HEK293T (cell line): ENCODE data around the gene TNKS2.

Experiments used
- ARNT ChIP-seq: fragments of 450-650 bp; IDR thresholded peaks from 2 replicates; pipeline ENCODE4 v1.6.1; 2017; ENCODE audit warnings: mild to moderate bottlenecking
- BHLHE40 ChIP-seq: fragments of 450-650 bp; IDR thresholded peaks from 2 replicates; pipeline ENCODE4 v1.6.1; 2016; ENCODE audit warnings: mild to moderate bottlenecking, moderate library complexity, borderline replicate concordance
- ELF4 ChIP-seq: fragments of 450-650 bp; IDR thresholded peaks from 2 replicates; pipeline ENCODE4 v1.6.1; 2017; ENCODE audit warnings: antibody characterized with exemption
- FOXA1 ChIP-seq: fragments of 450-650 bp; IDR thresholded peaks from 2 replicates; pipeline ENCODE4 v1.6.1; 2016; ENCODE audit warnings: mild to moderate bottlenecking
- HDGF ChIP-seq: fragments of 450-650 bp; IDR thresholded peaks from 2 replicates; pipeline ENCODE4 v1.6.1; 2017; ENCODE audit warnings: antibody characterized with exemption, borderline replicate concordance
- L3MBTL2 ChIP-seq: fragments of 450-650 bp; conservative IDR thresholded peaks from 2 replicates; pipeline ENCODE4 v1.6.1; 2016; ENCODE audit warnings: mild to moderate bottlenecking
- LEF1 ChIP-seq: fragments of 450-650 bp; IDR thresholded peaks from 2 replicates; pipeline ENCODE4 v1.6.1; 2017; ENCODE audit warnings: mild to moderate bottlenecking, borderline replicate concordance
- NFRKB ChIP-seq: fragments of 450-650 bp; IDR thresholded peaks from 2 replicates; pipeline ENCODE4 v1.6.1; 2016; ENCODE audit warnings: mild to moderate bottlenecking, moderate library complexity
- SUZ12 ChIP-seq: fragments of 450-650 bp; IDR thresholded peaks from 2 replicates; pipeline ENCODE4 v1.6.1; 2016; ENCODE audit warnings: mild to moderate bottlenecking
- TARDBP ChIP-seq: fragments of 450-650 bp; IDR thresholded peaks from 2 replicates; pipeline ENCODE4 v1.6.1; 2016
- ZNF384 ChIP-seq: fragments of 450-650 bp; IDR thresholded peaks from 2 replicates; pipeline ENCODE4 v1.6.1; 2016

DNA sequence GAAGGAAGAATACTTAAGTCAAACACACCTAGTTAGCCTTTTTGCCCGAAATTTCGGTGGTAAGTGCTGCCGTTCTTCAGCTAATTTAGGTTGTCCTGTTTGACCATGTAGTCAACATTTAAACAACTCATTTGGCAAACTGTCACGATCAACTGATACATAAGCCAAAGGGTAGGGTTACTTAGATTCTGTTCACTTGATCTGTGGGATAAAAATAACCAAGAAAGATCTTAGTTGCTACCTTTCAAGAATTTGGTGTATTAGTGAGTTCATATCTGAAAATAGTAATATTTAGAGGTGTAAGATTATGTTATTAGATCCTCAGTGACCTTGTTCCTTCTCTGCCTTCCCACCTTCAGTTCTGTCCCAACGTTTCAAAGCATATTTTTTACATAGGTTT, 2.0 kb downstream of the TNKS2 start:
- TF ChIP-seq HDGF (no peak), ZNF384 (no peak), ARNT (no peak), FOXA1 (no peak), NFRKB (no peak), L3MBTL2 (no peak), TARDBP (no peak), ELF4 (no peak), LEF1 (no peak), BHLHE40 (no peak), SUZ12 (no peak)
